Right atrium auricular region (tissue), 2 donors: Measurements from ENCODE around the gene ZFP1. TPM values are rescaled to one million over a fixed set of nuclear protein-coding genes. Genes with fewer than 3 reads are reported as not detected.

Experiments
- DNase-seq: peaks from one replicate; pipeline ENCODE4 v3.0.0-alpha.2; 2019; ENCODE audit warnings: low spot score
- H3K27ac ChIP-seq, 2 donors: fragments of 200-600 bp; sonication (generic); 1 replicate in 1 of 2; 2 replicates in 1 of 2; pipeline ENCODE4 v1.5.1; 2016 to 2019
- H3K27me3 ChIP-seq, 2 donors: fragments of 200-600 bp; sonication (generic); one replicate each; pipeline versions ENCODE4 v1.5.1 to v1.6.0; 2017 to 2019
- H3K36me3 ChIP-seq: fragments of 200-600 bp; sonication (generic); one replicate; pipeline ENCODE4 v1.5.1; 2016
- H3K4me1 ChIP-seq, 2 donors: fragments of 200-600 bp; sonication (generic); one replicate each; pipeline versions ENCODE4 v1.5.1 to v1.6.0; 2017 to 2019
- H3K4me3 ChIP-seq, 2 donors: fragments of 200-600 bp; sonication (generic); 1 replicate in 1 of 2; 2 replicates in 1 of 2; pipeline ENCODE4 v1.5.1; 2017 to 2019; ENCODE audit warnings: mild to moderate bottlenecking in 1 of 2, moderate library complexity in 1 of 2
- H3K9me3 ChIP-seq, 2 donors: fragments of 200-600 bp; sonication (generic); one replicate each; pipeline ENCODE4 v1.5.1; 2019
- total RNA-seq, 2 donors: library from RNA; depleted of rRNA; stranded (reverse); fragments of >200 nt; gene quantifications; one replicate each; pipeline ENCODE4 v1.1.0, GENCODE V29; 2016
- TF ChIP-seq, protein P1 (sequence below), 2 donors: fragments of 200-600 bp; sonication (generic); IDR thresholded peaks; one replicate each; pipeline ENCODE4 v1.5.1; 2019; ENCODE audit warnings: antibody characterized with exemption in 2 of 2

Gene ZFP1
- total RNA-seq, 2 donors from 2014 or later: 8.6 to 8.8 TPM

- TF ChIP-seq, protein P1, sequence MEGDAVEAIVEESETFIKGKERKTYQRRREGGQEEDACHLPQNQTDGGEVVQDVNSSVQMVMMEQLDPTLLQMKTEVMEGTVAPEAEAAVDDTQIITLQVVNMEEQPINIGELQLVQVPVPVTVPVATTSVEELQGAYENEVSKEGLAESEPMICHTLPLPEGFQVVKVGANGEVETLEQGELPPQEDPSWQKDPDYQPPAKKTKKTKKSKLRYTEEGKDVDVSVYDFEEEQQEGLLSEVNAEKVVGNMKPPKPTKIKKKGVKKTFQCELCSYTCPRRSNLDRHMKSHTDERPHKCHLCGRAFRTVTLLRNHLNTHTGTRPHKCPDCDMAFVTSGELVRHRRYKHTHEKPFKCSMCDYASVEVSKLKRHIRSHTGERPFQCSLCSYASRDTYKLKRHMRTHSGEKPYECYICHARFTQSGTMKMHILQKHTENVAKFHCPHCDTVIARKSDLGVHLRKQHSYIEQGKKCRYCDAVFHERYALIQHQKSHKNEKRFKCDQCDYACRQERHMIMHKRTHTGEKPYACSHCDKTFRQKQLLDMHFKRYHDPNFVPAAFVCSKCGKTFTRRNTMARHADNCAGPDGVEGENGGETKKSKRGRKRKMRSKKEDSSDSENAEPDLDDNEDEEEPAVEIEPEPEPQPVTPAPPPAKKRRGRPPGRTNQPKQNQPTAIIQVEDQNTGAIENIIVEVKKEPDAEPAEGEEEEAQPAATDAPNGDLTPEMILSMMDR (IDR thresholded peaks at IDR 0.05): no peak
- H3K4me1 ChIP-seq: no peaks in the 10 kb centered on the region
- no peak for DNase-seq
- no peaks in the 10 kb centered on the region for H3K27me3 ChIP-seq
- no peak overlapping the region for H3K4me3 ChIP-seq
- no peak overlapping the region for H3K27ac ChIP-seq
- no peaks in the 10 kb centered on the region for H3K36me3 ChIP-seq
- H3K9me3 ChIP-seq: no peaks in the 10 kb centered on the region
Measured at GRCh38 chr16:75216127-75216526, 67.8 kb downstream of the ZFP1 start.

DNA sequence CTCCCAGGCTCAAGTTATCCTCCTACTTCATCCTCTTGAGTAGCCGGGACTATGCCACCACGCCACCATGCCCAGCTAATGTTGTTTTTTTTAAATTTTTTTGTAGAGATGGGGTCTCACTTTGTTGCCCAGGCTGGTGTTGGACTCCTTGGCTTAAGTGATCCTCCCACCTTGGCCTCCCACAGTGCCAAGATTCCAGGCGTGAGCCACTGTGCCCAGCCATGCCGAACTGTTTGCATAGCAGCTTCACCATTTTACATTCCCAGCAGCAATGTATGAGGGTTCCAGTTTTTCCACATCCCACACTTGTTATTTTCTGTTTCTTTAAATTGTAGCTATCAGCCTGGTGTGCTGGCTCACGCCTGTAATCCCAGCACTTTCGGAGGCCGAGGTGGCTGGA lies 68.3 kb downstream of the ZFP1 start:
- no peaks in the 10 kb centered on the region for H3K9me3 ChIP-seq
- no peak overlapping the region for H3K4me3 ChIP-seq
- H3K27me3 ChIP-seq: no peaks in the 10 kb centered on the region
- H3K27ac ChIP-seq: no peak overlapping the region
- H3K4me1 ChIP-seq: no peaks in the 10 kb centered on the region
- TF ChIP-seq, protein P1 (IDR thresholded peaks at IDR 0.05): no peak
- no peaks in the 10 kb centered on the region for H3K36me3 ChIP-seq
- DNase-seq: no peak

DNA sequence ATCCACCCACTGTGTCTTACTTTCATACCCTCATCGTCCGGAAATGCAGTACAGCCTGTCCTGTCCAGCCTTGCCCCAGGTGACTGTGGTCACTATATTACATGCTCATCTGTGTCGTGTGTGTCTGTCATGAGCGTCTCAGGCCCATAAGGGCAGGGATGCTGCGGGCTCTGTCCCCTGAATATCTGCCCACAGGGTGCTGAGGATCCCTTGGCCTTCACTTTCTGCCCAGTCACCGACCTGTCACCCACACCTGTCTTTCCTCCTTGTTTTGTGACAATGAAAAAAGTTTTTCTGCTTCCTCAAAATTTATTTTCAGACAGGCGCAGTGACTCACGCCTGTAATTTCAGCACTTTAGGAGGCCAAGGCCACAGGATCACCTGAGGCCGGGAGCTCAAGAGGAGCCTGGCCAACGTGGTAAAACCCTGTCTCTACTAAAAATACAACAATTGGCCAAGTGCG lies 69.1 kb downstream of the ZFP1 start:
- H3K27me3 ChIP-seq: no peaks in the 10 kb centered on the region
- H3K4me1 ChIP-seq: no peaks in the 10 kb centered on the region
- no peak overlapping the region for H3K4me3 ChIP-seq
- TF ChIP-seq, protein P1 (IDR thresholded peaks at IDR 0.05): no peak
- no peak overlapping the region for H3K27ac ChIP-seq
- no peaks in the 10 kb centered on the region for H3K9me3 ChIP-seq
- no peak for DNase-seq
- no peaks in the 10 kb centered on the region for H3K36me3 ChIP-seq

DNA sequence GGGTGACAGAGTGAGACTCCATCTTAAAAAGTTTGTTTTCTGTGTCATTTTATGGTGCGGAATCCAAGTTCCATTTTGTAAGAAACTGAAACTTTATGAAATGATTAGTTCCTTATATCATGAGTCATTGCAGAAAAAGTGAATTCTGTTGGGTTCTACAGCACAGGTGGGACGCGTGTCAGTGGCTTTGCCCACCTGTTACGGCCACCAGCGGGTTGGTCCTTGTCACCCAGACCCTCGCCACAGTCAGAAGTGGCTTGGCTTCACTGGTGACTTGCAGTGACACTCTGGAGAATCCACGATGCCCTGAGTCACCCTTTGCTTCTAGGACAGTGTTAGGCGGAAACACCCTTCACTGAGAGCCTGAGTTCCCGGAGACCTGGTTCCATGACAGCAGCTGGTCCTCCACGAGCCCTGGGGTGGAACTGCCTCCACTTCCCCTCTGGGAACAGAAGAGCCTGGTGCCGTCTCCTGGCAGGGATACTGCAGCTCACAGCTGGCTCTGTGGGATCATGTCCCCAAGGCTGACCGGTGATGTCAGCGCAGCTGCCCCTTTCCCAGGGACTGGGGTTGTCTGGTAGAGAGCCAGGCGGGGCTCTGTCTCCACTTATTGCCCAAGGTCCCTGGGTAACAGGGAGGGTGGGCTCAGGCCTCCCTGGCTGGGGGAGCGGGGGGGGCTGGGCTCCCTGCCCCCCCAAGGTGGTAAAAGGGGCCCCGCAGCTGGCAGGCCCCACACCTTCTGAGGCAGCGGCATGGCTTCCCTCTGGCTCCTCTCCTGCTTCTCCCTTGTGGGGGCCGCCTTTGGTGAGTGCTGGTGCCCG lies 70.1 kb downstream of the ZFP1 start, which contains the start of gene CTRB1:
Gene CTRB1 (plus strand): TSS at position 733 of the 821 bp plus-strand sequence. CDS start 20 bp downstream, at position 753.
- TF ChIP-seq, protein P1 (IDR thresholded peaks at IDR 0.05): no peak
- no peaks in the 10 kb centered on the region for H3K4me1 ChIP-seq
- H3K27me3 ChIP-seq: no peaks in the 10 kb centered on the region
- DNase-seq: no peak
- no peaks in the 10 kb centered on the region for H3K9me3 ChIP-seq
- no peaks in the 10 kb centered on the region for H3K36me3 ChIP-seq
- H3K27ac ChIP-seq: no peak within 1 kb of the TSS
- H3K4me3 ChIP-seq: no peak within 1 kb of the TSS

- no peak for DNase-seq
- Histone ChIP-seq H3K27me3 (no peaks in the 10 kb centered on the region), H3K36me3 (no peaks in the 10 kb centered on the region), H3K27ac (no peak overlapping the region), H3K4me1 (no peaks in the 10 kb centered on the region), H3K4me3 (no peak overlapping the region), H3K9me3 (no peaks in the 10 kb centered on the region)
- TF ChIP-seq, protein P1 (IDR thresholded peaks at IDR 0.05): no peak
Measured at GRCh38 chr16:75219088-75219487, 70.8 kb downstream of the ZFP1 start.
